GM19240 (cell line): ENCODE data around the gene NACC1.
A peak's percentile ranks its signal among the peaks of the same experiment; 100 is the strongest.
"Not testable (repeated sequence)": the region's sequence is repeated elsewhere in the genome, so short reads cannot be mapped to it uniquely, and the experiment has no call there.

ENCODE experiments used
- DNase-seq: peaks from one replicate; pipeline ENCODE4 v3.0.0; 2011; ENCODE audit warnings: low spot score; ENCODE audit not compliant: insufficient read length

The NACC1 gene

GRCh38 chr19:13139633-13140311 lies 21.7 kb downstream of the NACC1 start:
- DNase-seq = no peak

- no peak for DNase-seq
Measured at GRCh38 chr19:13146763-13147563, 28.9 kb downstream of the NACC1 start.

- DNase-seq = not testable (repeated sequence)
Measured at GRCh38 chr19:13149173-13149627, 31.1 kb downstream of the NACC1 start.

GRCh38 chr19:13149628-13150186 lies 31.6 kb downstream of the NACC1 start:
- DNase-seq = no peak

GRCh38 chr19:13150187-13150930 lies 32.3 kb downstream of the NACC1 start, which contains the start of the genes IER2 and STX10:
Gene IER2, plus strand, starts transcription at chr19:13150411. Its CDS starts 2,776 bp downstream, at chr19:13153187.
Gene STX10, minus strand, starts transcription at chr19:13150375. Its CDS starts 202 bp downstream, at chr19:13150173.
- peak; percentile 83 for DNase-seq

GRCh38 chr19:13150931-13151604 lies 33.0 kb downstream of the NACC1 start:
- DNase-seq = no peak

GRCh38 chr19:13151605-13152355 lies 33.7 kb downstream of the NACC1 start:
- peak; percentile 67 for DNase-seq

- no peak for DNase-seq
Measured at GRCh38 chr19:13152356-13152973, 34.4 kb downstream of the NACC1 start.

GRCh38 chr19:13152974-13153568 lies 35.0 kb downstream of the NACC1 start:
- DNase-seq = peak; percentile 51

- DNase-seq = no peak
Measured at GRCh38 chr19:13153569-13154240, 35.6 kb downstream of the NACC1 start.

GRCh38 chr19:13154241-13154778 lies 36.2 kb downstream of the NACC1 start:
- no peak for DNase-seq

GRCh38 chr19:13154911-13155471 lies 36.9 kb downstream of the NACC1 start:
- no peak for DNase-seq

- no peak for DNase-seq
Measured at GRCh38 chr19:13155472-13156359, 37.7 kb downstream of the NACC1 start.

- DNase-seq = no peak
Measured at GRCh38 chr19:13159713-13160112, 41.6 kb downstream of the NACC1 start.

- DNase-seq = no peak
Measured at GRCh38 chr19:13160557-13160956, 42.5 kb downstream of the NACC1 start.

- no peak for DNase-seq
Measured at GRCh38 chr19:13162724-13163608, 44.9 kb downstream of the NACC1 start.
